Esophagus squamous epithelium (tissue), 4 donors: ENCODE results near the gene MAP1LC3B.
"Not testable (repeated sequence)": the region's sequence is repeated elsewhere in the genome, so short reads cannot be mapped to it uniquely, and the experiment has no call there.

Experiments used
- POLR2A ChIP-seq, 4 donors: fragments of 450-650 bp; IDR thresholded peaks; one replicate each; pipeline ENCODE4 v1.6.1; 2017; ENCODE audit warnings: antibody characterized with exemption in 4 of 4, mild to moderate bottlenecking in 4 of 4, moderate library complexity in 3 of 4
- TF ChIP-seq, protein P1 (sequence below), 6 experiments: fragments of 450-650 bp in 4 of 6; fragments of 200-600 bp in 2 of 6; sonication (generic) in 2 of 6; IDR thresholded peaks; one replicate each; pipeline ENCODE4 v1.5.1; 2016 to 2019; ENCODE audit warnings: antibody characterized with exemption in 6 of 6, mild to moderate bottlenecking in 4 of 6, moderate library complexity in 4 of 6

DNA sequence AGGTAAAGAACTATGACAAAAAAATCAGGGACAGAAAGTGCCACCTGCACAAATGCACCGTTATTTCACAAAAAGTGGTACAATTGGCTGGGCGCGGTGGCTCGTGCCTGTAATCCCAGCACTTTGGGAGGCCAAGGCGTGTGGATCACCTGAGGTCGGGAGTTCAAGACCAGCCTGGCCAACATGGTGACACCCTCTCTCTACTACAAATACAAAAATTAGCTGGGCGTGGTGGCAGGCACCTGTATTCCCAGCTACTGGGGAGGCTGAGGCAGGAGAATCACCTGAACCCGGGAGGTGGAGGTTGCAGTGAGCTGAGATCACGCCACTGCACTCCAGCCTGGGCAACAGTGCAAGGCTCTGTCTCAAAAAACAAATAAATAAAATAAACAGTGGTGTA is 2.2 kb upstream of the MAP1LC3B start:
- TF ChIP-seq, protein P1, sequence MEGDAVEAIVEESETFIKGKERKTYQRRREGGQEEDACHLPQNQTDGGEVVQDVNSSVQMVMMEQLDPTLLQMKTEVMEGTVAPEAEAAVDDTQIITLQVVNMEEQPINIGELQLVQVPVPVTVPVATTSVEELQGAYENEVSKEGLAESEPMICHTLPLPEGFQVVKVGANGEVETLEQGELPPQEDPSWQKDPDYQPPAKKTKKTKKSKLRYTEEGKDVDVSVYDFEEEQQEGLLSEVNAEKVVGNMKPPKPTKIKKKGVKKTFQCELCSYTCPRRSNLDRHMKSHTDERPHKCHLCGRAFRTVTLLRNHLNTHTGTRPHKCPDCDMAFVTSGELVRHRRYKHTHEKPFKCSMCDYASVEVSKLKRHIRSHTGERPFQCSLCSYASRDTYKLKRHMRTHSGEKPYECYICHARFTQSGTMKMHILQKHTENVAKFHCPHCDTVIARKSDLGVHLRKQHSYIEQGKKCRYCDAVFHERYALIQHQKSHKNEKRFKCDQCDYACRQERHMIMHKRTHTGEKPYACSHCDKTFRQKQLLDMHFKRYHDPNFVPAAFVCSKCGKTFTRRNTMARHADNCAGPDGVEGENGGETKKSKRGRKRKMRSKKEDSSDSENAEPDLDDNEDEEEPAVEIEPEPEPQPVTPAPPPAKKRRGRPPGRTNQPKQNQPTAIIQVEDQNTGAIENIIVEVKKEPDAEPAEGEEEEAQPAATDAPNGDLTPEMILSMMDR (IDR thresholded peaks at IDR 0.05) = not testable (repeated sequence)
- TF ChIP-seq POLR2A (IDR thresholded peaks at IDR 0.05) = not testable (repeated sequence)
